LoVo (cell line): ENCODE data around the gene LCE1C.

Source experiments
- DNase-seq: peaks from one replicate; pipeline ENCODE4 v3.0.0-alpha.2; 2016; ENCODE audit warnings: low spot score

LCE1C gene

DNA sequence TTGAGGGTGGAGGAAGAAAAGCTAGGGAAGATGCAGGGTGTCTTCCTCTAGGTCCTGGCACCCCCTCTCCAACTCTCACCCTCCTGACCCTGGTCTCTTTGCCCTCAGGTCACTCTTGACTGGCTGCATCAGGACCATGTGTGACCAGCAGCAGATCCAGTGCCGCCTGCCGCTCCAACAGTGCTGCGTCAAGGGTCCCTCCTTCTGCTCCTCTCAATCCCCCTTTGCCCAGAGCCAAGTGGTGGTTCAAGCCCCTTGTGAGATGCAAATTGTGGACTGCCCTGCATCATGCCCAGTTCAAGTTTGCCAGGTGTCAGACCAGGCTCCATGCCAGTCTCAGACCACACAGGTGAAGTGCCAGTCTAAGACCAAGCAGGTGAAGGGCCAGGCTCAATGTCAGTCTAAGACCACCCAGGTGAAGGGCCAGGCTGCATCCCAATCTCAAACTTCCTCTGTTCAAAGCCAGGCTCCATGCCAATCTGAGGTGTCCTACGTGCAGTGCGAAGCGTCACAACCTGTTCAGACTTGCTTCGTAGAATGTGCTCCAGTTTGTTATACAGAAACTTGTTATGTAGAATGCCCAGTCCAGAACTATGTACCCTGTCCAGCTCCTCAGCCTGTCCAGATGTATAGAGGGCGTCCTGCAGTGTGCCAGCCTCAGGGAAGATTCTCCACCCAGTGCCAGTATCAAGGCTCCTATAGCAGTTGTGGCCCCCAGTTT, 46.8 kb downstream of the LCE1C start:
- DNase-seq, result no peak

DNA sequence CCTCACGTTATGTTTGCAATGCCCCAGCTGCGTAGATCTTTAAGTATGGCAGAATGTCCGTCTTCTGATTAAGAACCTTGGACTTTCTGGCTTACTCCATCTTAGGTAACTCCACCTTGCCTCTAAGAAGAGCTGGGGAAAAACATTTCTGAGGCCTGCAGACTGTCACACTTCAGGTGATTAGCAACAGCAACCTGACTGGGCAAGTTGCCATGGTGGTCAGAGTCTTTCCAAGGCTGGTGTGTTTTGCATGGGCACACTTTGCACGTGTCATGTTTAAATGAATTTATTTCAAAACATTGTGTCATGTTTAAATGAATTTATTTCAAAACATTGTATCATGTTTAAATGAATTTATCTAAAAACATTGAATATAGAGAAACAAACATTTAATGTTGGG, 47.8 kb downstream of the LCE1C start:
- no peak for DNase-seq

DNA sequence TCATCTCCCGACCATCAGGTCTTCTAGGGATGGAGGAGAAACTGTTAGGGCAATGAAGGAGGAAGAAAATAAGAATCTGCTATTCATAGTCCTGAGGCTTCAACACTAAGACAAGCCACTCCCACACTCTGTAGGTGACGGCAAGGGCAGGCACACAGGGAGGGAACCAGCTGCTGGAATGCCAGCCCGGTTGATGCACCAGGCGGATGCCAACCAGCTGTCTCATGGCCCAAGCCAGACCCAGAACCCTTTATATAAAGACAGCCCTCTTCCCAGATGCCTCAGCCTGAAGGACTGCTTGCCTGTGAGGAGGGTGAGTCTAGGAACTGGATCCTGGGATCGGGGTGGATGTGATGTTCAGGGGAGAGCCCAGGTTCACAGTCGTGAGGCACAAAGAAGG, 48.7 kb downstream of the LCE1C start, which contains the start of gene KPRP:
TSS of gene KPRP (plus strand) at position 279 of the 400 bp plus-strand sequence. CDS start 1,564 bp downstream, outside the sequence.
- no peak for DNase-seq

DNA sequence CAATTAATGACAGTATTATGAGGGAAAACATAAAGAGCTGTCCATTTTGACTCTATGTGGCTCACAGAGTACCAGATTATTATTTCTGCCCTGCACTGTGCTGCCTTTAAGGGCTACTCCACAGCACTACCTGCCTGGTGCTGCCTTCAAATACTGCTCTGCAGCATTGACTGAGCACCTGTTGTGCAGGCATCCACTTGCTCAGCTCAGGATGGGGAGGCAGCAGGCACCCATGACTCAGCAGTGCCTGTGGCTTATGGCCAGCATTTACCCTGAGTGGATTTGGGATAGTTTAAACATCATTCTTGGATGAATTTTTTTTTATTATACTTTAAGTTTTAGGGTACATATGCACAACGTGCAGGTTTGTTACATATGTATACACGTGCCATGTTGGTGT, 49.6 kb downstream of the LCE1C start:
- no peak for DNase-seq
